Measurements from ENCODE around the gene C11orf87.

- TF ChIP-seq YY1 (IDR thresholded peaks at IDR 0.05; ENCODE audit: low read depth) (no peak), CTCF (IDR thresholded peaks at IDR 0.05) (no peak), TAF1 (IDR thresholded peaks at IDR 0.05; ENCODE audit: borderline replicate concordance, low read depth, low read length) (no peak), POLR2AphosphoS5 (IDR thresholded peaks at IDR 0.05; ENCODE audit: low read depth, low read length) (no peak), ZBTB33 (IDR thresholded peaks at IDR 0.05; ENCODE audit: borderline replicate concordance, low read depth) (no peak), EZH2phosphoT487 (IDR thresholded peaks at IDR 0.05; ENCODE audit: borderline replicate concordance, low read depth) (no peak), ELF1 (IDR thresholded peaks at IDR 0.05) (no peak), FOXM1 (IDR thresholded peaks at IDR 0.05; ENCODE audit: low read depth) (no peak), RAD21 (IDR thresholded peaks at IDR 0.05; ENCODE audit: low read length) (no peak), NRF1 (IDR thresholded peaks at IDR 0.05; ENCODE audit: low read depth, low read length) (no peak), CHD2 (IDR thresholded peaks at IDR 0.05; ENCODE audit: low read length, partially characterized antibody) (no peak)
Observed at GRCh38 chr11:109435121-109435742, 13.2 kb downstream of the C11orf87 start.
